ENCODE data around the gene HABP4.

Gene HABP4

GRCh38 chr9:96449523-96449844 is 485 bp upstream of the HABP4 start:
- Mint-ChIP-seq H3K4me1 (ENCODE audit: low read depth) (peaks cover 13% of the 10 kb centered on the region), H3K9me3 (no peaks in the 10 kb centered on the region), H3K4me3 (peak overlapping the region; percentile 62), H3K27ac (no peak overlapping the region), H3K36me3 (ENCODE audit: low read depth) (peaks cover 1% of the 10 kb centered on the region), H3K27me3 (ENCODE audit: low read depth) (peaks cover 26% of the 10 kb centered on the region)

GRCh38 chr9:96450613-96451528 is 902 bp downstream of the HABP4 start:
- no peaks in the 10 kb centered on the region for H3K9me3 Mint-ChIP-seq
- peaks cover 1% of the 10 kb centered on the region for H3K36me3 Mint-ChIP-seq (ENCODE audit: low read depth)
- peaks cover 20% of the 10 kb centered on the region for H3K27me3 Mint-ChIP-seq (ENCODE audit: low read depth)
- peaks cover 13% of the 10 kb centered on the region for H3K4me1 Mint-ChIP-seq (ENCODE audit: low read depth)
- H3K27ac Mint-ChIP-seq = peak overlapping the region; percentile 84
- H3K4me3 Mint-ChIP-seq = peak overlapping the region; percentile 85

DNA sequence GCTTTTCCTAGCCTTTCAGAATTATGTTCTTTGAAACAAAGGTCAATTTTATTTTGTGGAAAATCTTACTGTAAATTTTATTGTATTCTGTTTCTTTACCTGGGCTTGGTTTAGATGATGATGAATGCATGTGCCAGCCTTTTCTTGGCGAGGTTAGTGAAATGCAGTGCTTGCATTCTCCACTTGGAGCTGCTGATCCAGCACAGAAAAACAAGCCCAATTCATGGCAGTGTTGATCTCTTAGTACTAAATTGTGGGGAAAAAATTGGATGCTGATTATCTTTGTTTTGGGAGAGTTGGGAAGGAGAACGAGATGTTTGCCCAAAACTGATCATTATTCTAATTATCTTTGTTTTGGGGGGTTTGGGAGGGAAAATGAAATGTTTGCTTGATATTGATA is 3.7 kb downstream of the HABP4 start:
- Mint-ChIP-seq H3K4me3 (no peak overlapping the region), H3K9me3 (no peaks in the 10 kb centered on the region), H3K4me1 (ENCODE audit: low read depth) (peaks cover 18% of the 10 kb centered on the region), H3K36me3 (ENCODE audit: low read depth) (peaks cover 5% of the 10 kb centered on the region), H3K27ac (no peak overlapping the region), H3K27me3 (ENCODE audit: low read depth) (peaks cover 12% of the 10 kb centered on the region)

DNA sequence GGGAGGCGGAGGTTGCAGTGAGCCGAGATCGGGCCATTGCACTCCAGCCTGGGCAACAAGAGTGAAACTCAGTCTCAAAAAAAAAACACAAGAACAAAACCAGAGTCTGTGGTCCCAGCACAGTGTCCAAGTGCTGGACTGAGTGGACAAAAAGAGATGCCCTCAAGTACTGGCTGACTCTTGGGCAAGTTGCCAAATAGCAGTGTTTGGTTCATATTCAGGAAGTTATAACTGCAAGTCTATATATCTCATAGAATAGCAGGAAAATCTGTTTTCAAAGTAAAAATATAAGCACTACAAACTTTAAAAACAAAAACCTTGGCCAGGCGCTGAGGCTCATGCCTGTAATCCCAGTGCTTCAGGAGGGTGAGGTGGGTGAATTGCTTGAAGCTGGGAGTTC is 7.3 kb downstream of the HABP4 start:
- Mint-ChIP-seq H3K27ac (no peak overlapping the region), H3K4me3 (no peak overlapping the region), H3K27me3 (ENCODE audit: low read depth) (no peaks in the 10 kb centered on the region), H3K4me1 (ENCODE audit: low read depth) (peaks cover 11% of the 10 kb centered on the region), H3K36me3 (ENCODE audit: low read depth) (peaks cover 15% of the 10 kb centered on the region), H3K9me3 (no peaks in the 10 kb centered on the region)

- Mint-ChIP-seq H3K36me3 (ENCODE audit: low read depth) (peaks cover 15% of the 10 kb centered on the region), H3K27me3 (ENCODE audit: low read depth) (no peaks in the 10 kb centered on the region), H3K27ac (no peak overlapping the region), H3K4me1 (ENCODE audit: low read depth) (peaks cover 9% of the 10 kb centered on the region), H3K4me3 (no peak overlapping the region), H3K9me3 (no peaks in the 10 kb centered on the region)
These were observed 8.3 kb downstream of the HABP4 start for GRCh38 chr9:96458226-96458625.

GRCh38 chr9:96459268-96460007 is 9.5 kb downstream of the HABP4 start:
- Mint-ChIP-seq H3K4me1 (ENCODE audit: low read depth) (peaks cover 8% of the 10 kb centered on the region), H3K36me3 (ENCODE audit: low read depth) (peaks cover 14% of the 10 kb centered on the region), H3K9me3 (no peaks in the 10 kb centered on the region), H3K27ac (no peak overlapping the region), H3K4me3 (no peak overlapping the region), H3K27me3 (ENCODE audit: low read depth) (no peaks in the 10 kb centered on the region)

GRCh38 chr9:96460470-96460869 is 10.5 kb downstream of the HABP4 start:
- Mint-ChIP-seq H3K27ac (no peak overlapping the region), H3K9me3 (no peaks in the 10 kb centered on the region), H3K4me1 (ENCODE audit: low read depth) (peaks cover 8% of the 10 kb centered on the region), H3K4me3 (no peak overlapping the region), H3K27me3 (ENCODE audit: low read depth) (no peaks in the 10 kb centered on the region), H3K36me3 (ENCODE audit: low read depth) (peaks cover 14% of the 10 kb centered on the region)

DNA sequence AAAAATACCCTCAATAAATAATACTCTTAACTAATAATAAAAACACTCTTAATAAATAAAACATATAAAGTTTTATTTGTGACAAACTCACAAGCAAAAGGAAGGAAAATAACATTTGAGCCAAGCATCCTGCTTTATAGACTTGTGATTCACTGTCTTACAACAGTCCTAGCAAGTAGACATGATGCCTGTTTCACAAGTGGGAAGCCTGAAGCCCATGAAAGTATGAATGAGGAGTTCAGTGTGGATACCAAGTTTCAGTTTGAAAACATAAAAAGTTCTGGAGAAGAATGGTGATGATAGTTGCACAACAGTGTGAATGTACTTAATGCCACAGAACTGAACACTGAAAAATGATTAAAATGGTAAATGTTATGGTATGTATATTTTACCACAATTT is 10.9 kb downstream of the HABP4 start:
- Mint-ChIP-seq H3K27ac (no peak overlapping the region), H3K27me3 (ENCODE audit: low read depth) (no peaks in the 10 kb centered on the region), H3K4me3 (no peak overlapping the region), H3K9me3 (no peaks in the 10 kb centered on the region), H3K36me3 (ENCODE audit: low read depth) (peaks cover 14% of the 10 kb centered on the region), H3K4me1 (ENCODE audit: low read depth) (peaks cover 8% of the 10 kb centered on the region)

DNA sequence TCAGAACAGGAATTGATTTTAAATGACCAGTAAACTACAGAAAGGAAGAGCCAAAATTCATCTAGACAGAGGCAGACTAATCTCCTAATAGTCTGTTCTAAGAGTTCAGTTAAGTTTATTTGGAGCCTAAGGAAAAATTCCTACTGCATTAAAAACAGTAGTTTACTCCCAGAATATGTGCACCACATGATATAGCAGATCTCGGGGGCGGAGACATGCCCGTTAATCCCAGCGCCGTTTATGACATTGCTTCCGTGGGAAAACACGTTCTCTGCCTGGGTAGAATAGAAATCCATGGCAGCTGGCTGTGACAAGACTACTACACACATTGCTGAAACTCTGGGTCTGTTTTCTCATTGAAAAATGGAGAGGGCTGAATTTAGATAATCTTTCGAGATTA is 11.4 kb downstream of the HABP4 start:
- Mint-ChIP-seq H3K27me3 (ENCODE audit: low read depth) (no peaks in the 10 kb centered on the region), H3K36me3 (ENCODE audit: low read depth) (peaks cover 14% of the 10 kb centered on the region), H3K4me3 (no peak overlapping the region), H3K4me1 (ENCODE audit: low read depth) (peaks cover 8% of the 10 kb centered on the region), H3K9me3 (no peaks in the 10 kb centered on the region), H3K27ac (no peak overlapping the region)

DNA sequence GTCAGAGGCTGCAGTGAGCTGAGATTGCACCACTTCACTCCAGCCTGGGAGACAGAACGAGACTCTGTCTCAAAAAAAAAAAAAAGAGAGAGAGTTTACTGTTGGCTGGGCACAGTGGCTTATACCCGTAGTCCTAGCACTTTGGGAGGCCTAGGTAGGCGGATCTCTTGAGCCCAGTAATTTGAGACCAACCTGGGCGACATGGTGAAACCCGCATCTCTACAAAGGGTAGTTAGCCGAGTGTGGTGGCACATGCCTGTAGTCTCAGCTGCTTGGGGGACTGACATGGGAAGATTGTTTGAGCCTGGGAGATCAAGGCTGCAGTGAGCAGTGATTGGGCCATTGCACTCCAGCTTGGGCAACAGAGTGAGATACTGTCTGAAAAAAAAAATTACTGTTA is 12.6 kb downstream of the HABP4 start:
- no peaks in the 10 kb centered on the region for H3K9me3 Mint-ChIP-seq
- H3K4me3 Mint-ChIP-seq = no peak overlapping the region
- H3K36me3 Mint-ChIP-seq (ENCODE audit: low read depth) = peaks cover 14% of the 10 kb centered on the region
- H3K4me1 Mint-ChIP-seq (ENCODE audit: low read depth) = peaks cover 8% of the 10 kb centered on the region
- H3K27me3 Mint-ChIP-seq (ENCODE audit: low read depth) = no peaks in the 10 kb centered on the region
- H3K27ac Mint-ChIP-seq = no peak overlapping the region

- H3K27ac Mint-ChIP-seq = no peak overlapping the region
- H3K9me3 Mint-ChIP-seq = no peaks in the 10 kb centered on the region
- peaks cover 7% of the 10 kb centered on the region for H3K36me3 Mint-ChIP-seq (ENCODE audit: low read depth)
- no peaks in the 10 kb centered on the region for H3K27me3 Mint-ChIP-seq (ENCODE audit: low read depth)
- H3K4me3 Mint-ChIP-seq = no peak overlapping the region
- H3K4me1 Mint-ChIP-seq (ENCODE audit: low read depth) = peaks cover 1% of the 10 kb centered on the region
These were observed 14.5 kb downstream of the HABP4 start for GRCh38 chr9:96464426-96464825.

- H3K4me3 Mint-ChIP-seq = no peak overlapping the region
- H3K27me3 Mint-ChIP-seq (ENCODE audit: low read depth) = no peaks in the 10 kb centered on the region
- H3K36me3 Mint-ChIP-seq (ENCODE audit: low read depth) = peaks cover 8% of the 10 kb centered on the region
- H3K4me1 Mint-ChIP-seq (ENCODE audit: low read depth) = no peaks in the 10 kb centered on the region
- no peak overlapping the region for H3K27ac Mint-ChIP-seq
- no peaks in the 10 kb centered on the region for H3K9me3 Mint-ChIP-seq
These were observed 17.8 kb downstream of the HABP4 start for GRCh38 chr9:96467784-96468183.

DNA sequence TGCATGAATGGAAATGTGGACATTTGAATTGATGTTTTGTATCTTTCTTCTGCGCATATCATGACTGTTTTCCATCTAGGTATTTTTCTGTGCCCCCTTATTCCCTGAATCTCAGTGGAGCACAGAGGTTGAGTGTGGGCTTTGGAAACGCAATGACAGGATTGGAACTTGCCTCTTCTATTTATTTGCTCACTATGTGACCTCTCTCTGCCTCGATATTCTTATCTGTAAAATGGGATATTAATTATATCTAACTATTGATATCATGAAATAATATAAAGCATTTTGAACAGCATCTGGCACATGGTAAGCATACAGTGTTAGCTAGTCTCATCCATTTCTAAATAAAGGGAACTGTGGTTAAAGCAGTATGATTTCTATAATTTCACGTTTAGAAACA is 26.0 kb downstream of the HABP4 start:
- H3K36me3 Mint-ChIP-seq (ENCODE audit: low read depth) = peaks cover 10% of the 10 kb centered on the region
- no peak overlapping the region for H3K4me3 Mint-ChIP-seq
- no peaks in the 10 kb centered on the region for H3K9me3 Mint-ChIP-seq
- peaks cover 6% of the 10 kb centered on the region for H3K4me1 Mint-ChIP-seq (ENCODE audit: low read depth)
- H3K27me3 Mint-ChIP-seq (ENCODE audit: low read depth) = no peaks in the 10 kb centered on the region
- no peak overlapping the region for H3K27ac Mint-ChIP-seq

DNA sequence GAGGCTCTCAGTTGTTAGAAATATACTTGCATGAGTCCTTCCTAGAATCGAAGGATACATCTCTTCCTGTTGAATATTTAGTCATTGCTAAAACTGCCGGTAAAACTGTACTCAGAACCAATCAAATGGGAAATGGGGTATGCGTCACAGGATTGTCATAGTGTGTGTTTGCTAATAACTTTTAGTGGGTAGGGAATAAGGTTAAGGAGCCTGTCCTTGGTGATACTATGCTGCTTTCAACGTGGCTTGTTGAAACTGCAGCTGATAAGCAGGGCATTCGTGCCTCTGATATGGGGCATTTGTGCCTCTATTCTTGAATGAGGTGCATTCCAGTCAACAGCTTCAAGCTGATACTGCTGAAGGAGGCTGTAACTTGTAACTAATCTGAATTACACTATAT is 26.6 kb downstream of the HABP4 start:
- H3K27me3 Mint-ChIP-seq (ENCODE audit: low read depth) = no peaks in the 10 kb centered on the region
- H3K4me3 Mint-ChIP-seq = no peak overlapping the region
- H3K9me3 Mint-ChIP-seq = no peaks in the 10 kb centered on the region
- H3K27ac Mint-ChIP-seq = no peak overlapping the region
- peaks cover 7% of the 10 kb centered on the region for H3K36me3 Mint-ChIP-seq (ENCODE audit: low read depth)
- H3K4me1 Mint-ChIP-seq (ENCODE audit: low read depth) = peaks cover 6% of the 10 kb centered on the region

DNA sequence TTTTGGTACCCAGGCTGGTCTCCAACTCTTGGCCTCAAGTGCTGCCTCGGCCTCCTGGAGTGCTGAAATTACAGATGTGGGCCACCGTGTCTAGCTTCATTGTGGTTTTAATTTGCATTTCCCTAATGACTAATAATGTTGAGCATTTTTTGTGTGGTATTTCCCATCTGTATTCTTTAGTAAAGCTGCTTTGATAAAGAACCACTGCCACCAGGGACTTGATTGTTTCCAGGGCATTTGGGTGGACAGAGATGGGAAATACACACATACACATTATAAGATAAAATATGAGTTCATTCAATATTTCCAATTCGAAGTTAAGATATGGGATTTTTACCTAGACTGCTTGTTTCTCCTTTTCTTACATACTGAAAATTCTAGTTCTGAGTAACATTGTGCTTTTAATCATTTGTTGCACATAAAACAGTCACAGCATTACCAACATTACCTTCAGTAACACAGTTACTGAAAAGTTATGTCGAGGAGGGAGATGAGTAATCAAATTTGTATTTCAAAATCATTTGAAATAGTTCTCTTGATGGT is 28.9 kb downstream of the HABP4 start:
- peaks cover 6% of the 10 kb centered on the region for H3K4me1 Mint-ChIP-seq (ENCODE audit: low read depth)
- no peaks in the 10 kb centered on the region for H3K9me3 Mint-ChIP-seq
- H3K27ac Mint-ChIP-seq = peak overlapping the region; percentile 31
- H3K36me3 Mint-ChIP-seq (ENCODE audit: low read depth) = peaks cover 9% of the 10 kb centered on the region
- no peak overlapping the region for H3K4me3 Mint-ChIP-seq
- H3K27me3 Mint-ChIP-seq (ENCODE audit: low read depth) = no peaks in the 10 kb centered on the region
